NCI-H146 (cell line): ENCODE data around the gene IFT25.

ENCODE experiments used
- DNase-seq: peaks from one replicate; lab custom pipeline; 2025; lab: John Stamatoyannopoulos, UW

Gene IFT25

GRCh38 chr1:53929246-53929960 is 16.1 kb downstream of the IFT25 start:
- DNase-seq = no peak

- DNase-seq = no peak
Observed at GRCh38 chr1:53927376-53927881, 18.1 kb downstream of the IFT25 start.

GRCh38 chr1:53919675-53920066 is 25.8 kb downstream of the IFT25 start:
- DNase-seq = no peak

- no peak for DNase-seq
Observed at GRCh38 chr1:53918343-53918742, 27.2 kb downstream of the IFT25 start.

- DNase-seq = no peak
Observed at GRCh38 chr1:53913352-53914033, 32.0 kb downstream of the IFT25 start.

GRCh38 chr1:53911442-53911841 is 34.1 kb downstream of the IFT25 start:
- DNase-seq = no peak

GRCh38 chr1:53909946-53910345 is 35.6 kb downstream of the IFT25 start:
- DNase-seq = no peak

- DNase-seq = no peak
Observed at GRCh38 chr1:53906121-53906520, 39.4 kb downstream of the IFT25 start.

- DNase-seq = no peak
Observed at GRCh38 chr1:53905509-53905908, 40.0 kb downstream of the IFT25 start.

GRCh38 chr1:53902235-53903138 is 43.0 kb downstream of the IFT25 start:
- DNase-seq = no peak

- DNase-seq = no peak
Observed at GRCh38 chr1:53899708-53900107, 45.8 kb downstream of the IFT25 start.

- no peak for DNase-seq
Observed at GRCh38 chr1:53899206-53899628, 46.3 kb downstream of the IFT25 start.

GRCh38 chr1:53896635-53897229 is 48.8 kb downstream of the IFT25 start:
- DNase-seq = no peak

GRCh38 chr1:53895421-53895820 is 50.1 kb downstream of the IFT25 start:
- no peak for DNase-seq

- DNase-seq = no peak
Observed at GRCh38 chr1:53894644-53895043, 50.9 kb downstream of the IFT25 start.

GRCh38 chr1:53893999-53894636 is 51.4 kb downstream of the IFT25 start, which contains the start of gene DIO1:
Gene DIO1, plus strand, starts transcription at chr1:53894187. Its CDS starts 24 bp downstream, at chr1:53894211.
- no peak for DNase-seq

- no peak for DNase-seq
Observed at GRCh38 chr1:53892911-53893310, 52.6 kb downstream of the IFT25 start.

GRCh38 chr1:53891678-53892077 is 53.8 kb downstream of the IFT25 start:
- DNase-seq = no peak

GRCh38 chr1:53891018-53891417 is 54.5 kb downstream of the IFT25 start:
- no peak for DNase-seq

GRCh38 chr1:53890522-53890941 is 55.0 kb downstream of the IFT25 start:
- no peak for DNase-seq
